ENCODE measurements around the gene CEP250.
"Not testable (repeated sequence)": the region's sequence is repeated elsewhere in the genome, so short reads cannot be mapped to it uniquely, and the experiment has no call there.

CEP250 gene

GRCh38 chr20:35492352-35492751 lies 37.0 kb downstream of the CEP250 start:
- DNase-seq (ENCODE audit: low read depth) = no peak

DNA sequence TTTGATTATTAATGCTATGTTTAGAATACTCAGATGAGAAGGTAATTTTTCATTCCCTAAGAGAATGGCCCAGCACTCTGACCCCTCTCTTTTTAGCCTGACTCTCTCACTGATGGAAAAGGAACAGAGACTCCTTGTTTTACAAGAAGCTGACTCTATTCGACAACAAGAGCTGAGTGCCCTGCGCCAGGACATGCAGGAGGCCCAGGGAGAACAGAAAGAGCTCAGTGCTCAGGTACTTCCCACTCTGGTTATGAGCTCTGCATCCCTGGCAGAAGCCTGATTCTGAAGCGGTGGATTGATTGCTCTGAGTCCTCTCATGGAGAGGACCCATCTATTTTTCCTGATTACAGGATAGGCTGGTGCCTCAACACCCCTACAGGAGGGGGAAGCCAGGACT lies 41.1 kb downstream of the CEP250 start:
- DNase-seq (ENCODE audit: low read depth) = no peak

DNA sequence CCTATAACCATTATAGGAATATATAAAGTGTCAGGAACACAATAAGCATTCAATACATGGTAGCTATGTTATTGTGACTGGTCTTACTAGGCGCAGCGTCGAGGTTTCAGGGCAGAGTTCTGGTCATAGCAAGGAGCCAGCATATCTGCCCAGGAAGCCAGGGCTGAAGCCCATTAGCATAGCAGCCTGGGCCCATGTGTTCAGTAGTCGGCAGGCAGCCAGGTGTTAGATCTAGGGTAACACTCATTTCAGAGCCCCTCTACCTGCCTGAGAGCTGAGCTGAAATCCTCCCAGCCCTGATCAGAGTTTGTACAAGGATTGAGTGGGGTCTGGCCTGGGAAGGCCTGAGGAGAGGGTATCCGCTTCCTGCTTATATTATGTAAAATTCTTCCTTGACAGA lies 41.9 kb downstream of the CEP250 start:
- no peak for DNase-seq (ENCODE audit: low read depth)

GRCh38 chr20:35497780-35498189 lies 42.4 kb downstream of the CEP250 start:
- no peak for DNase-seq (ENCODE audit: low read depth)

- DNase-seq (ENCODE audit: low read depth) = no peak
These were observed 43.9 kb downstream of the CEP250 start for GRCh38 chr20:35499271-35499670.

DNA sequence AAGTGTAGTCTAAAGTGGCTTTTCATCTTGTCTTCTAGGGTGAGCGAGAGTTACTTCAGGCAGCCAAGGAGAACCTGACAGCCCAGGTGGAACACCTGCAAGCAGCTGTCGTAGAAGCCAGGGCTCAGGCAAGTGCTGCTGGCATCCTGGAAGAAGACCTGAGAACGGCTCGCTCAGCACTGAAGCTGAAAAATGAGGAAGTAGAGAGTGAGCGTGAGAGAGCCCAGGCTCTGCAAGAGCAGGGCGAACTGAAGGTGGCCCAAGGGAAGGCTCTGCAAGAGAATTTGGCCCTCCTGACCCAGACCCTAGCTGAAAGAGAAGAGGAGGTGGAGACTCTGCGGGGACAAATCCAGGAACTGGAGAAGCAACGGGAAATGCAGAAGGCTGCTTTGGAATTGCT lies 47.0 kb downstream of the CEP250 start:
- DNase-seq (ENCODE audit: low read depth) = no peak

DNA sequence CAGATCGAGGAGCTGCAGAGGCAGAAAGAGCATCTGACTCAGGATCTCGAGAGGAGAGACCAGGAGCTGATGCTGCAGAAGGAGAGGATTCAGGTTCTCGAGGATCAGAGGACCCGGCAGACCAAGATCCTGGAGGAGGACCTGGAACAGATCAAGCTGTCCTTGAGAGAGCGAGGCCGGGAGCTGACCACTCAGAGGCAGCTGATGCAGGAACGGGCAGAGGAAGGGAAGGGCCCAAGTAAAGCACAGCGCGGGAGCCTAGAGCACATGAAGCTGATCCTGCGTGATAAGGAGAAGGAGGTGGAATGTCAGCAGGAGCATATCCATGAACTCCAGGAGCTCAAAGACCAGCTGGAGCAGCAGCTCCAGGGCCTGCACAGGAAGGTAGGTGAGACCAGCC lies 47.9 kb downstream of the CEP250 start:
- DNase-seq (ENCODE audit: low read depth) = no peak

DNA sequence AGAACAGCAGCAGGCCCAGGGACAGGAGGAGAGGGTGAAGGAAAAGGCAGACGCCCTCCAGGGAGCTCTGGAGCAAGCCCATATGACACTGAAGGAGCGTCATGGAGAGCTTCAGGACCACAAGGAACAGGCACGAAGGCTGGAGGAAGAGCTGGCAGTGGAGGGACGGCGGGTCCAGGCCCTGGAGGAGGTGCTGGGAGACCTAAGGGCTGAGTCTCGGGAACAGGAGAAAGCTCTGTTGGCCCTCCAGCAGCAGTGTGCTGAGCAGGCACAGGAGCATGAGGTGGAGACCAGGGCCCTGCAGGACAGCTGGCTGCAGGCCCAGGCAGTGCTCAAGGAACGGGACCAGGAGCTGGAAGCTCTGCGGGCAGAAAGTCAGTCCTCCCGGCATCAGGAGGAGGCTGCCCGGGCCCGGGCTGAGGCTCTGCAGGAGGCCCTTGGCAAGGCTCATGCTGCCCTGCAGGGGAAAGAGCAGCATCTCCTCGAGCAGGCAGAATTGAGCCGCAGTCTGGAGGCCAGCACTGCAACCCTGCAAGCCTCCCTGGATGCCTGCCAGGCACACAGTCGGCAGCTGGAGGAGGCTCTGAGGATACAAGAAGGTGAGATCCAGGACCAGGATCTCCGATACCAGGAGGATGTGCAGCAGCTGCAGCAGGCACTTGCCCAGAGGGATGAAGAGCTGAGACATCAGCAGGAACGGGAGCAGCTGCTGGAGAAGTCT lies 48.6 kb downstream of the CEP250 start:
- no peak for DNase-seq (ENCODE audit: low read depth)

GRCh38 chr20:35504751-35505150 lies 49.4 kb downstream of the CEP250 start:
- no peak for DNase-seq (ENCODE audit: low read depth)

DNA sequence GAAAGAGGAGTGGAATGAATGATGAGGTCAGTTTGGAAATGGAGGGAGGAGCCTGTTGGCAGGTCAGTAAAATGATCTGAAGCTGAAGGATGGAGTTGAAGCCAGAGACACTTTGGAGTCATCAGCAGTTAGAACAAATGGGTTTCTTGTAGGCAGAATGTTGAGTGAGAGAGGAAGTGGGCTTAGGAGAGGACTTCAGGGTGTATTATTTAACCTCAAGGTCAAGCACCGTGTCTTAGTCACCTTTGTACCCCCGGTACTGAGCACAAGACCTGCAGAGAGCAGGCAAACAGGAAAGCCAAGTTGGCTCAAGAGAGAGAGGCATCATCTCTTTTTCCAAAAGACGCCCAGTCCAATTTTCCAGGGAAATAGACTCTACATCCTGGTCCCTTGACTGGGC lies 50.8 kb downstream of the CEP250 start:
- DNase-seq (ENCODE audit: low read depth) = peak; percentile 20

DNA sequence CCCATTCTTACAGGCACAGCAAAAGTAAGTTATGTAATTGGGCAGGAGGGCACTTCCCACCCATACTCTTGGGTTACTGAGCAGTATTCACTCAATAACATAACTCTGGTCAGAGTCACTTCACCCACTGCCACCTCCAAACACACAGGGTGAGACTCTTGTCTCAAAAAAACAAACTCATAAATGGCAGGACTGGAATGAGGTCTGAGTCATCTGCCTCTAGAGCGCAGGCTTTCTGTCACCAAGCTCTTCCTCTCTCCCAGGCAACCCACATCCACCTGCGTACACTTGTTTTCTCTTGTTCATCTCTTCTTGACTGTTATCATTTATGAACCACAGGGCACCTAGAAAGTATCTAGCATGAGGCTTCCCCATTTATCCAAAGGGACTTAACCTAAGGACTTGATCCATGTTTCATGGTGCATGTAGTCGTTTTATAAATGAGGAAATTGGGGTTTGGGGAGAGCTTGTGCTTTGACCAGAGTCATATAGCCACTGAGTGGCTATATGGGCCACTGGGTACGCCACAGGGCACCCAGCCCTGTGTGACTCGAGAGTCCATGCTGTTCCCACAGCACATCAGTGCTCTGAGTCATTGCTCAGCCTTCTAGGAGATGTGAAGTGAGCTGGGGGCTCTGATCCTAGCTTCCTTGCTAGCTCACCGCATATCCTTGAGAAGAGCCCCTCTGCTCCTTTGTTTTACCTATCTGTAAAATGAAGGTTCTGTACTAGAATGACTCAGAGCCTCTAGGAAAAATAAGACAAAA lies 51.7 kb downstream of the CEP250 start:
- DNase-seq (ENCODE audit: low read depth) = peak; percentile 69

DNA sequence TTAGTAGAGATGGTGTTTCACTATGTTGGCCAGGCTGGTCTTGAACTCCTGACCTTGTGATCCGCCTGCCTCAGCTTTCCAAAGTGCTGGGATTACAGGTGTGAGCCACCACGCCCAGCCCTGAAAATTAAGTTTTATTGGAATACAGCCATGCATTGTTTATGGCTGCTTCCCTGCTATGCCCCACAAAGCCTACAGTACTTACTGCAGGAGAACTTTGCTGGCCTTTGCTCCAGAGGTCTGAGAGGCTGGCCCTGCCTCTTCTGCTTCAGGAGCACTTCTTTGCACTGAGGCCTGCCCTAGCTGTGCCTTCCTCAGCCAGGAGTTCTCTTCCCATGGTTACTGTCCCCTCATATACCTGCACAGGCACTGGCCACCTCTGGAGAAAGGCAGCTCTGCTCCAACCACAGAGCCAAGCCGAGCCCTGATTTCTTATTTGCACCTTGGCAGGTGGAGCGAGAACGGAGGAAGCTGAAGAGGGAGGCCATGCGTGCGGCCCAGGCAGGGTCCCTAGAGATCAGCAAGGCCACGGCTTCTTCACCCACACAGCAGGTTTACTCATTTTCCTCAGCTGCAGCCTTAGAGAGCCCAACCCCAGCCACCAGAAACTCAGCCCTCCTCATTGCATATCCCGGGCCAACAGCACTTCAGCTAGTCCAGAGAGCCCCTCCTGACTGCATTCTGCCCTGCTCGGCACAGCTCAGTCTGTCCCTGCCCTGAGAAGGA lies 53.3 kb downstream of the CEP250 start:
- DNase-seq (ENCODE audit: low read depth) = no peak

- DNase-seq (ENCODE audit: low read depth) = no peak
These were observed 55.7 kb downstream of the CEP250 start for GRCh38 chr20:35510951-35511735.

GRCh38 chr20:35511814-35512420 lies 56.5 kb downstream of the CEP250 start:
- DNase-seq (ENCODE audit: low read depth) = peak; percentile 63

DNA sequence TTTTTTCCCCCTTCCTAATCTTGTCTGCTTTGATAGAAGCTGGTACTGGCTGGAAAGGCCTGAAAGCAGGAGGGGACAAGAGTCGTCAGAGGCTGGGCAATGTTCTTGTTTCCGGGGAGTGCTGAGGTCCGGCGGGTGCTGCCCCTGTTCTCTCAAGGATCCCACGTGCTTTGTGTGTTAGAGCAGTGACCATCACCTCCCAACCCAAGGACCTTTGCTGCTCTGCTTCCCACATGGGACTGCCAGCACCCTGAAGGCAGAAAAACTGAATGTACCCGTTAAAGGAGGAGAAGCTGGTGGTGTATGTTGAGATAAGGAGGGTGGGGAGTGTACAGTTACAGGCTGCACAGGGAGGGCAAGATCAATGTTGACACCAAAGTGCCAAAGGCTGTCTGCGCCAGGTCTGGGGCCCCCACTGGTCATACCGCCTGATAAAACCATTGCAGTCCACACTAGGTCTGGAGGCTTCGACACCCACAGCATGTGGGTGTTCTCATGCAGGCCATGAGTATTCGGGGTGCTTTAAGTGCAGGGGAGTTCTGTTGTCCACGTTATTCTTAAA lies 59.1 kb downstream of the CEP250 start:
- DNase-seq (ENCODE audit: low read depth) = no peak

- no peak for DNase-seq (ENCODE audit: low read depth)
These were observed 59.9 kb downstream of the CEP250 start for GRCh38 chr20:35515341-35515740.

- peak; percentile 95 for DNase-seq (ENCODE audit: low read depth)
These were observed 60.7 kb downstream of the CEP250 start for GRCh38 chr20:35515949-35516645.

DNA sequence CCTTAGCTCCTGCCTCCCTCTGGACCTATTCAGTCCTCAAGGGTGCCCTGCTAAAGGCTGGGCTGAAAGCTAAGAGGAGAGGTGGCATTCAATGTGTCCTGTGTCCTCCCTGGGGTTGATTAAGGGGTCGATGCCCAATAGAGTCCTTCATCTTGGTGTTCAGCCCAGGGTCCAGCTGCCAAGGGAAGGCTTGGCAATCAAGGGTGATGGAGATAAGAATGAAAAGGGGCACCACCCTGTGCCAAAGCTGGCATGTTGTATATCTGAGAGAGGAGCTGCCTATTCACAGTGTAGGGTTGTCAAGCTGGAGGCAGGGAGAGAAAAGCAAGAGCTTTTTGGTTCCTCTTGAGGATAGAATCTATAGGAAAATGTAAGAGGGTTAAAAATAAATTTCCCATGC lies 61.7 kb downstream of the CEP250 start:
- no peak for DNase-seq (ENCODE audit: low read depth)

DNA sequence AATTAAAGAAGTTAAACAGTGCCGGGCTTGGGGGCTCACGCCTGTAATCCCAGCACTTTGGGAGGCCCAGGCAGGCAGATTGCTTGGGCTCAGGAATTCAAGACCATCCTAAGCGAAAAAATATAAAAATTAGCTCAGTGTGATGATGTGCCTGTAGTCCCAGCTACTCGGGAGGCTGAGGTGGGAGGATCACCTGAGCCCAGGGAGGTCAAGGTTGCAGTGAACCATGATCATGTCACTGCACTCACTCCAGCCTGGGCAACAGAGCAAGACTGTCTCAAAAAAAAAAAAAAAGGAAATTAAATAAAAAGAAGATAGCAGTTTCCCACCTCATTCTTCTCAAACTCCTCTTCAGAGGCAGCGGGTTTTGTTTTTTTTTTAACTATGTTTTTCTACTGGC lies 62.4 kb downstream of the CEP250 start:
- not testable (repeated sequence) for DNase-seq (ENCODE audit: low read depth)

DNA sequence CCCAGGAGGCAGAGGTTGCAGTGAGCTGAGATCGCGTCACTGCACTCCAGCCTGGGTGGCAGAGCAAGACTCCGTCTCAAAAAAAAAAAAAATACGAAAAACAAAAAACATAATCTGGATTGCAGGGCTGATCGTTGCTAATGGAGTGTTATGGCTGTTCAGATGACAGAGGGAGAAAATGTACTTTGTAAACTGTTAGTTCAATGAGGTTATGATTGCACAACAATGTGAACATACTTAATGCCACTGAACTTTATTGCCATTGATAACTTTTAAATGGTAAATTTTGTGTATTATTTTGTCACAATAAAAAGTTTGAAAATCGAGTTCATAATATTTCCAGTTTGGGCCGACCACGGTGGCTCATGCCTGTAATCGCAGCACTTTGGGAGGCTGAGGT lies 63.6 kb downstream of the CEP250 start:
- DNase-seq (ENCODE audit: low read depth) = no peak
